ENCODE data around the gene DISP3. TPM values are rescaled to one million over a fixed set of nuclear protein-coding genes. Genes with fewer than 3 reads are reported as not detected.

DISP3 gene
- total RNA-seq, 1 experiment from 2014 or later: 2.3 TPM

GRCh38 chr1:11443043-11443442 is 35.9 kb upstream of the DISP3 start:
- no peak for TF ChIP-seq MAX (IDR thresholded peaks at IDR 0.05)
- H3K27me3 ChIP-seq (ENCODE audit: insufficient read depth, low read length): peaks cover 67% of the 10 kb centered on the region
- no peaks in the 10 kb centered on the region for H3K36me3 ChIP-seq (ENCODE audit: control insufficient read depth in 1 of 2, insufficient read depth in 2 of 2, low read length in 2 of 2)
- POLR2A ChIA-PET: no interaction called here
- no peak overlapping the region for H3K9ac ChIP-seq (ENCODE audit: low read length)
- no peak overlapping the region for H2AFZ ChIP-seq (ENCODE audit: low read depth, low read length, poor library complexity, severe bottlenecking)
- intact Hi-C loops (cut with micrococcal nuclease): no loop called here
- no peaks in the 10 kb centered on the region for H3K4me1 ChIP-seq (ENCODE audit: control insufficient read depth in 1 of 2, insufficient read depth in 2 of 2, low read length in 2 of 2)
- H3K9me2 ChIP-seq (ENCODE audit: insufficient read depth): no peaks in the 10 kb centered on the region
- no peaks in the 10 kb centered on the region for H3K9me3 ChIP-seq (ENCODE audit: control insufficient read depth in 1 of 2, insufficient read depth in 1 of 2, low read depth in 1 of 2, low read length in 2 of 2)
- DNase-seq (ENCODE audit: low read depth, low spot score) (no peak), ATAC-seq (no peak)
- H3K4me3 ChIP-seq (replicated peaks in 1 of 2; ENCODE audit: low read depth in 1 of 2, low read length in 2 of 2): no peak overlapping the region
- H3K79me2 ChIP-seq (ENCODE audit: insufficient read depth, low read length): no peaks in the 10 kb centered on the region
- BruUV-seq (replicated peaks): no TSS peak
- CTCF ChIA-PET: no interaction called here
- H3K27ac ChIP-seq (ENCODE audit: low read depth, low read length): no peak overlapping the region
- H4K20me1 ChIP-seq (ENCODE audit: insufficient read depth): no peaks in the 10 kb centered on the region
- RAD21 ChIA-PET (ENCODE audit: low non-redundant PET in 1 of 2, low total read pairs in 2 of 2, uncharacterized antibody in 2 of 2, unreplicated experiment in 2 of 2): no interaction called here
- H3K4me2 ChIP-seq (ENCODE audit: low read length): no peak overlapping the region

GRCh38 chr1:11443961-11444658 is 34.8 kb upstream of the DISP3 start:
- RAD21 ChIA-PET (ENCODE audit: low non-redundant PET in 1 of 2, low total read pairs in 2 of 2, uncharacterized antibody in 2 of 2, unreplicated experiment in 2 of 2): no interaction called here
- Histone ChIP-seq H3K27me3 (ENCODE audit: insufficient read depth, low read length) (peaks cover 57% of the 10 kb centered on the region), H2AFZ (ENCODE audit: low read depth, low read length, poor library complexity, severe bottlenecking) (no peak overlapping the region), H3K4me3 (replicated peaks in 1 of 2; ENCODE audit: low read depth in 1 of 2, low read length in 2 of 2) (no peak overlapping the region), H3K4me2 (ENCODE audit: low read length) (no peak overlapping the region), H4K20me1 (ENCODE audit: insufficient read depth) (no peaks in the 10 kb centered on the region), H3K9me3 (ENCODE audit: control insufficient read depth in 1 of 2, insufficient read depth in 1 of 2, low read depth in 1 of 2, low read length in 2 of 2) (no peaks in the 10 kb centered on the region), H3K36me3 (ENCODE audit: control insufficient read depth in 1 of 2, insufficient read depth in 2 of 2, low read length in 2 of 2) (no peaks in the 10 kb centered on the region), H3K4me1 (ENCODE audit: control insufficient read depth in 1 of 2, insufficient read depth in 2 of 2, low read length in 2 of 2) (no peaks in the 10 kb centered on the region), H3K9me2 (ENCODE audit: insufficient read depth) (no peaks in the 10 kb centered on the region), H3K79me2 (ENCODE audit: insufficient read depth, low read length) (no peaks in the 10 kb centered on the region), H3K9ac (ENCODE audit: low read length) (no peak overlapping the region), H3K27ac (ENCODE audit: low read depth, low read length) (no peak overlapping the region)
- POLR2A ChIA-PET: no interaction called here
- CTCF ChIA-PET: no interaction called here
- BruUV-seq (replicated peaks): no TSS peak
- TF ChIP-seq ZBTB33 (IDR thresholded peaks at IDR 0.05; ENCODE audit: extremely low read depth, insufficient replicate concordance, low read length) (no peak), POLR2A (IDR thresholded peaks at IDR 0.05; ENCODE audit: borderline replicate concordance, extremely low read depth, insufficient read depth, insufficient read length) (no peak), SRF (IDR thresholded peaks at IDR 0.05; ENCODE audit: low read depth) (no peak), TCF7L2 (IDR thresholded peaks at IDR 0.05; ENCODE audit: borderline replicate concordance, extremely low read depth, insufficient read depth, insufficient read length) (no peak), YY1 (IDR thresholded peaks at IDR 0.05; ENCODE audit: extremely low read depth, insufficient replicate concordance, low read depth, low read length) (no peak), ZNF274 (IDR thresholded peaks at IDR 0.05; ENCODE audit: low read depth, low read length) (no peak), EZH2phosphoT487 (IDR thresholded peaks at IDR 0.05; ENCODE audit: borderline replicate concordance) (no peak), MAX (IDR thresholded peaks at IDR 0.05) (no peak), REST (IDR thresholded peaks at IDR 0.05; ENCODE audit: low read depth) (no peak), ZFX (IDR thresholded peaks at IDR 0.05) (no peak), RAD21 (IDR thresholded peaks at IDR 0.05; ENCODE audit: low read depth) (no peak), ELF1 (IDR thresholded peaks at IDR 0.05; ENCODE audit: borderline replicate concordance, low read depth) (no peak), CEBPB (IDR thresholded peaks at IDR 0.05; ENCODE audit: low read depth) (no peak)
- DNase-seq (ENCODE audit: low read depth, low spot score) (no peak), ATAC-seq (no peak)
- intact Hi-C loops (cut with micrococcal nuclease): no loop called here

Measured in HCT116 (cell line).